Fibroblast of lung (primary cell): ENCODE results near the gene GABRG3.

Experiments used
- EZH2 ChIP-seq: IDR thresholded peaks from 2 replicates; pipeline ENCODE4 v1.5.1; 2012; ENCODE audit warnings: low read length, control low read depth, mild to moderate bottlenecking; ENCODE audit errors: missing control alignments
- TF ChIP-seq, protein P1 (sequence below), 2 donors: IDR thresholded peaks in 1 of 2; conservative IDR thresholded peaks in 1 of 2; 1 replicate in 1 of 2; 2 replicates in 1 of 2; pipeline ENCODE4 v1.5.1; 2011 to 2012; ENCODE audit warnings: low read length in 2 of 2, control low read depth in 1 of 2, inconsistent platforms in 1 of 2, low read depth in 1 of 2, mild to moderate bottlenecking in 1 of 2

DNA sequence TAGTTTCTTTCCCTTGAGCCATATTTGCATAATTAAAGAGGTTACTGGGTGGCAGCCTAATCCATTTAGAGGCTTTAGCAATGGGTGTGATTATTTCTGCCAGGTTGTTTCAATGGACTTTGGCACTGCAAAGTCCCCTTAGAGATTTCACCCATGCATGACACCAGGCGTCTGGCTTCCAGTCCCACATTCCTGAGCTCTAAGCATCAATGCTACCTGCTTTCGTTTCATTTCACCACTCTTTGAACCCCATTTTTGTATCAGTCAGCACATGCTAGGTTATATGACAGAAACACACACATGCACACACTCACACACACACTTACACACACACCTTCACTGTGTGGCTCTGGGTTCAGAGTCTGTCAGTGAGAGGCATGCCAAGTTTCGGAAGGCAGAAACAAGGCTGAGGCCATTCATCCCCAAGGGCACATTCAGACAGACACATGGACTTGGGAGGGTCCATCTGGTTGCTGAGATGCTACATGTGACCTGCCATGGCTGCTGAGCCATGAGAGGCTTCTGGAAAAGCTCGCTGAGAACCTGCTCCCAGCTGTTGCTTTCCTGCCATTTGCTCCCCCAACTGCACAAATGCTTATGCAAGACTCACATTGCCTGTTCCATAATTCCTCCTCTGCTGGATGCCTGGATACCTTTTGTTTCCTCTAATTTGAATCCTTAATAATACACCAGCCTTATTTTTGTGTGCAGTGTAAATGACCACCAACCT is 354.1 kb downstream of the GABRG3 start:
- TF ChIP-seq, protein P1, sequence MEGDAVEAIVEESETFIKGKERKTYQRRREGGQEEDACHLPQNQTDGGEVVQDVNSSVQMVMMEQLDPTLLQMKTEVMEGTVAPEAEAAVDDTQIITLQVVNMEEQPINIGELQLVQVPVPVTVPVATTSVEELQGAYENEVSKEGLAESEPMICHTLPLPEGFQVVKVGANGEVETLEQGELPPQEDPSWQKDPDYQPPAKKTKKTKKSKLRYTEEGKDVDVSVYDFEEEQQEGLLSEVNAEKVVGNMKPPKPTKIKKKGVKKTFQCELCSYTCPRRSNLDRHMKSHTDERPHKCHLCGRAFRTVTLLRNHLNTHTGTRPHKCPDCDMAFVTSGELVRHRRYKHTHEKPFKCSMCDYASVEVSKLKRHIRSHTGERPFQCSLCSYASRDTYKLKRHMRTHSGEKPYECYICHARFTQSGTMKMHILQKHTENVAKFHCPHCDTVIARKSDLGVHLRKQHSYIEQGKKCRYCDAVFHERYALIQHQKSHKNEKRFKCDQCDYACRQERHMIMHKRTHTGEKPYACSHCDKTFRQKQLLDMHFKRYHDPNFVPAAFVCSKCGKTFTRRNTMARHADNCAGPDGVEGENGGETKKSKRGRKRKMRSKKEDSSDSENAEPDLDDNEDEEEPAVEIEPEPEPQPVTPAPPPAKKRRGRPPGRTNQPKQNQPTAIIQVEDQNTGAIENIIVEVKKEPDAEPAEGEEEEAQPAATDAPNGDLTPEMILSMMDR (conservative IDR thresholded peaks at IDR 0.05 in 1 of 2, IDR thresholded peaks at IDR 0.05 in 1 of 2; ENCODE audit: low read depth in 1 of 2, low read length in 2 of 2) = no peak
- TF ChIP-seq EZH2 = no peak
